A549 (cell line): ENCODE data around the gene LSR. TPM values are rescaled to one million over a fixed set of nuclear protein-coding genes. Genes with fewer than 3 reads are reported as not detected.
A peak's percentile ranks its signal among the peaks of the same experiment; 100 is the strongest.

ENCODE experiments used
- ATAC-seq, 2 experiments: fragments of 200-7000 bp in 1 of 2; fragments of >200 bp in 1 of 2; cut with Nextera tagmentation in 1 of 2; cut with Tn5 transposase in 1 of 2; 3 replicates each; pipeline versions ENCODE4 v1.8.0 to v1.9.1; 2018 to 2020; ENCODE audit warnings: mild to moderate bottlenecking in 1 of 2, moderate library complexity in 1 of 2
- CTCF ChIA-PET: fragments of 300-600 bp; sonication (Branson Sonifier 250); formaldehyde crosslinking; extraction: SDS; loops from one replicate; lab custom pipeline; 2021; ENCODE audit warnings: antibody characterized with exemption, inconsistent platforms; lab: Yijun Ruan, JAX
- POLR2A ChIA-PET: fragments of 350-600 bp; formaldehyde crosslinking; extraction: SDS; loops from one replicate; lab custom pipeline; 2021; ENCODE audit warnings: antibody characterized with exemption, inconsistent platforms; lab: Yijun Ruan, JAX
- DNase-seq, 2 experiments: peaks; one replicate each; pipeline versions ENCODE4 v3.0.0 to v3.0.0-alpha.2; 2011 to 2016; ENCODE audit warnings: low read depth in 1 of 2, low spot score in 1 of 2
- FAIRE-seq: peaks from 2 replicates; lab custom pipeline; 2011; peaks lifted over from hg19 to GRCh38; lab: Jason Lieb, UNC
- H3K27ac ChIP-seq, 2 experiments: fragments of >200 bp; sonication (Bioruptor Twin); formaldehyde crosslinking; 3 replicates each; pipeline ENCODE4 v1.5.1; 2016 to 2017
- H3K4me1 ChIP-seq: fragments of >200 bp; sonication (Bioruptor Twin); formaldehyde crosslinking; 3 replicates; pipeline ENCODE4 v1.6.1; 2016
- H3K4me2 ChIP-seq: fragments of >200 bp; sonication (Bioruptor Twin); formaldehyde crosslinking; 3 replicates; pipeline ENCODE4 v1.6.1; 2016
- H3K4me3 ChIP-seq: fragments of >200 bp; sonication (Bioruptor Twin); formaldehyde crosslinking; 3 replicates; pipeline ENCODE4 v1.5.1; 2016
- H3K9me3 ChIP-seq: fragments of >200 bp; sonication (Bioruptor Twin); formaldehyde crosslinking; 3 replicates; pipeline ENCODE4 v1.6.1; 2016
- ATOH8 ChIP-seq: fragments of 250-450 bp; sonication (Bioruptor Pico); IDR thresholded peaks from 2 replicates; pipeline ENCODE4 v1.5.0; 2020; ENCODE audit warnings: low read depth, mild to moderate bottlenecking, moderate library complexity
- CEBPB ChIP-seq, 2 experiments: fragments of >200 bp in 1 of 2; sonication (Bioruptor Twin) in 1 of 2; formaldehyde crosslinking in 1 of 2; IDR thresholded peaks; 2 replicates each; pipeline ENCODE4 v1.6.1; 2012 to 2016
- CHD2 ChIP-seq: fragments of 150-350 bp; IDR thresholded peaks from 2 replicates; pipeline ENCODE4 v1.6.1; 2014; ENCODE audit warnings: low read length; ENCODE audit not compliant: partially characterized antibody
- CHD4 ChIP-seq: fragments of 200-600 bp; sonication (generic); IDR thresholded peaks from 2 replicates; pipeline ENCODE4 v1.6.1; 2016; ENCODE audit warnings: antibody characterized with exemption, mild to moderate bottlenecking, borderline replicate concordance
- CTCF ChIP-seq: fragments of >200 bp; sonication (Bioruptor Twin); formaldehyde crosslinking; IDR thresholded peaks from 3 replicates; pipeline ENCODE4 v1.5.1; 2016
- EHMT2 ChIP-seq: fragments of 200-600 bp; sonication (generic); IDR thresholded peaks from 2 replicates; pipeline ENCODE4 v1.6.1; 2016; ENCODE audit warnings: antibody characterized with exemption, low read depth, mild to moderate bottlenecking, moderate library complexity
- JUN ChIP-seq, 2 experiments: fragments of >200 bp; sonication (Bioruptor Twin); formaldehyde crosslinking; IDR thresholded peaks; 2 replicates in 1 of 2; 3 replicates in 1 of 2; pipeline ENCODE4 v1.6.1; 2016 to 2017
- NFE2L2 ChIP-seq: fragments of 150-350 bp; conservative IDR thresholded peaks from 2 replicates; pipeline ENCODE4 v1.6.1; 2014; ENCODE audit warnings: low read length
- NPAS2 ChIP-seq: fragments of 250-450 bp; sonication (Bioruptor Pico); IDR thresholded peaks from 2 replicates; pipeline ENCODE4 v1.8.0; 2022; ENCODE audit warnings: mild to moderate bottlenecking, moderate library complexity, borderline replicate concordance
- POLR2A ChIP-seq: IDR thresholded peaks from 2 replicates; pipeline ENCODE4 v1.6.1; 2012; ENCODE audit warnings: mild to moderate bottlenecking, low read length
- RAD21 ChIP-seq, 2 experiments: fragments of >200 bp in 1 of 2; sonication (Bioruptor Twin) in 1 of 2; formaldehyde crosslinking in 1 of 2; IDR thresholded peaks in 1 of 2; conservative IDR thresholded peaks in 1 of 2; 2 replicates in 1 of 2; 3 replicates in 1 of 2; pipeline ENCODE4 v1.6.1; 2012 to 2018; ENCODE audit warnings: inconsistent platforms in 1 of 2
- RNF2 ChIP-seq: fragments of 200-600 bp; sonication (generic); IDR thresholded peaks from 2 replicates; pipeline ENCODE4 v1.6.1; 2016; ENCODE audit warnings: low read depth, mild to moderate bottlenecking, antibody characterized with exemption, moderate library complexity, borderline replicate concordance
- SREBF2 ChIP-seq: fragments of 450-650 bp; IDR thresholded peaks from 2 replicates; pipeline ENCODE4 v1.6.1; 2014; ENCODE audit warnings: mild to moderate bottlenecking, moderate library complexity
- USF2 ChIP-seq: fragments of 450-650 bp; IDR thresholded peaks from 2 replicates; pipeline ENCODE4 v1.6.1; 2014; ENCODE audit warnings: antibody characterized with exemption
- ZC3H11A ChIP-seq: fragments of 450-650 bp; IDR thresholded peaks from 2 replicates; pipeline ENCODE4 v1.6.1; 2014; ENCODE audit warnings: antibody characterized with exemption, mild to moderate bottlenecking
- WGBS: methylation state at CpG from one replicate; pipeline ENCODE4 v1.1.6; 2017; ENCODE audit errors: missing lambda C conversion rate; 5-methylcytosine and 5-hydroxymethylcytosine counted together
- polyA plus RNA-seq, 4 experiments: library from polyadenylated mRNA; depleted of rRNA in 3 of 4; stranded (reverse); fragments of >200 nt; fragmentation: RNase III in 1 of 4; extraction: RNeasy Plus Mini Kit Qiagen cat#74134 plus additional on column Dnase treatment in 1 of 4; gene quantifications; 2 replicates in 3 of 4; 3 replicates in 1 of 4; pipeline ENCODE4 v1.2.3, GENCODE V29; 2011 to 2017
- TF ChIP-seq, protein P1 (sequence below): fragments of 250-450 bp; sonication (Bioruptor Pico); IDR thresholded peaks from 2 replicates; pipeline ENCODE4 v1.5.0; 2021; ENCODE audit warnings: mild to moderate bottlenecking, moderate library complexity, borderline replicate concordance
- TF ChIP-seq, protein P2 (sequence below): IDR thresholded peaks from 2 replicates; pipeline ENCODE4 v1.6.1; 2012
- TF ChIP-seq, protein P3 (sequence below): fragments of >200 bp; sonication (Bioruptor Twin); formaldehyde crosslinking; IDR thresholded peaks from 3 replicates; pipeline ENCODE4 v1.6.1; 2016

LSR gene
- polyA plus RNA-seq, 2 of the 4 experiments (the other 2 are of a cell fraction), result 2.1 to 3.6 TPM

- no peak for TF ChIP-seq CEBPB (IDR thresholded peaks at IDR 0.05)
- no peak for TF ChIP-seq RNF2
- TF ChIP-seq, protein P1, sequence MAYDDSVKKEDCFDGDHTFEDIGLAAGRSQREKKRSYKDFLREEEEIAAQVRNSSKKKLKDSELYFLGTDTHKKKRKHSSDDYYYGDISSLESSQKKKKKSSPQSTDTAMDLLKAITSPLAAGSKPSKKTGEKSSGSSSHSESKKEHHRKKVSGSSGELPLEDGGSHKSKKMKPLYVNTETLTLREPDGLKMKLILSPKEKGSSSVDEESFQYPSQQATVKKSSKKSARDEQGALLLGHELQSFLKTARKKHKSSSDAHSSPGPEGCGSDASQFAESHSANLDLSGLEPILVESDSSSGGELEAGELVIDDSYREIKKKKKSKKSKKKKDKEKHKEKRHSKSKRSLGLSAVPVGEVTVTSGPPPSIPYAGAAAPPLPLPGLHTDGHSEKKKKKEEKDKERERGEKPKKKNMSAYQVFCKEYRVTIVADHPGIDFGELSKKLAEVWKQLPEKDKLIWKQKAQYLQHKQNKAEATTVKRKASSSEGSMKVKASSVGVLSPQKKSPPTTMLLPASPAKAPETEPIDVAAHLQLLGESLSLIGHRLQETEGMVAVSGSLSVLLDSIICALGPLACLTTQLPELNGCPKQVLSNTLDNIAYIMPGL (CRISPR knock-in tag), result no peak
Measured at GRCh38 chr19:35241417-35241816, 7.4 kb upstream of the LSR start (continued).

DNA sequence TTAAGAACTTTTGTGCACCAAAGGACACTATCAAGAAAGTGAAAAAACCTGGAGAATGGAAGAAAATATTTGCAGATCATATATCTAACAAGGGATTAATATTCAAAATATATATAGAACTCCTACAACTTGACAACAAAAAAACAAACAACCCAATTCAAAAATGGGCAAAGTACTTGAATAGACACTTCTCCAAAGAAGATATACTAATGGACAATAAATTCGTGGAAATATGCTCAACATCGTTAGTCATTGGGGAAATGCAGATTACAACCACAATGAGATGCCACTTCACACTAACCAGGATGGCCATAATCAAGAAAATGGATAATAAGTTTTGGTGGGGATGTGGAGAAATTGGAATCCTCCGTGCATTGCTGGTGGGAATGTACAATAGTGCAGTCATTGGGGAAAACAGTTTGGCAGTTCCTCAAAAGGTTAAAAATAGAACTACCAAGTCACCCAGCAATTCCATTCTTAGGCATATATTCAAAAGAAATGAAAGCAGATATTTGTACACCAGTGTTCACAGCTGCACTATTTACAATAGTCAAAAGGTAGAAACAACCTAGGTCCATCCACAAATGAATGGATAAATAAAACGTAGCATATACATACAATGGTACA lies 2.2 kb upstream of the LSR start:
- ATAC-seq (no peak), DNase-seq (no peak), FAIRE-seq (peak; percentile 89)
- ChIA-PET CTCF (no interaction called here), POLR2A (no interaction called here)
- H3K4me1 ChIP-seq, result peaks cover 8% of the 10 kb centered on the region; the same call in 1 of the 3 replicates
- H3K4me3 ChIP-seq, result no peak overlapping the region
- TF ChIP-seq, protein P2, sequence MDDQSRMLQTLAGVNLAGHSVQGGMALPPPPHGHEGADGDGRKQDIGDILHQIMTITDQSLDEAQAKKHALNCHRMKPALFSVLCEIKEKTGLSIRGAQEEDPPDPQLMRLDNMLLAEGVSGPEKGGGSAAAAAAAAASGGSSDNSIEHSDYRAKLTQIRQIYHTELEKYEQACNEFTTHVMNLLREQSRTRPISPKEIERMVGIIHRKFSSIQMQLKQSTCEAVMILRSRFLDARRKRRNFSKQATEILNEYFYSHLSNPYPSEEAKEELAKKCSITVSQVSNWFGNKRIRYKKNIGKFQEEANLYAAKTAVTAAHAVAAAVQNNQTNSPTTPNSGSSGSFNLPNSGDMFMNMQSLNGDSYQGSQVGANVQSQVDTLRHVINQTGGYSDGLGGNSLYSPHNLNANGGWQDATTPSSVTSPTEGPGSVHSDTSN, result no peak
- TF ChIP-seq CHD4 (no peak), CHD2 (no peak), ZC3H11A (0 out of 2 replicates have a peak, but pooled peaks have one; percentile 0), JUN (IDR thresholded peaks at IDR 0.05) (no peak)
- TF ChIP-seq, protein P3, sequence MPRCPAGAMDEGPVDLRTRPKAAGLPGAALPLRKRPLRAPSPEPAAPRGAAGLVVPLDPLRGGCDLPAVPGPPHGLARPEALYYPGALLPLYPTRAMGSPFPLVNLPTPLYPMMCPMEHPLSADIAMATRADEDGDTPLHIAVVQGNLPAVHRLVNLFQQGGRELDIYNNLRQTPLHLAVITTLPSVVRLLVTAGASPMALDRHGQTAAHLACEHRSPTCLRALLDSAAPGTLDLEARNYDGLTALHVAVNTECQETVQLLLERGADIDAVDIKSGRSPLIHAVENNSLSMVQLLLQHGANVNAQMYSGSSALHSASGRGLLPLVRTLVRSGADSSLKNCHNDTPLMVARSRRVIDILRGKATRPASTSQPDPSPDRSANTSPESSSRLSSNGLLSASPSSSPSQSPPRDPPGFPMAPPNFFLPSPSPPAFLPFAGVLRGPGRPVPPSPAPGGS, result no peak
- no peak overlapping the region for H3K27ac ChIP-seq
- peaks cover 37% of the 10 kb centered on the region for H3K9me3 ChIP-seq
- WGBS, result 26% methylated on average over 4 of the region's 4 CpGs
- H3K4me2 ChIP-seq, result no peak overlapping the region

GRCh38 chr19:35247526-35248309 lies 1.1 kb upstream of the LSR start:
- H3K4me3 ChIP-seq, result peak overlapping the region; percentile 48
- ATAC-seq (peak; percentile 72 to 83), FAIRE-seq (no peak), DNase-seq (peak; percentile 64 to 78)
- H3K4me2 ChIP-seq, result peak overlapping the region; percentile 90
- CTCF ChIA-PET, result interaction anchor here (0.6 kb wide), 1 partner anchor 39 kb away, joined by 4 read pairs; no protein-coding TSS in a partner anchor
- peaks cover 8% of the 10 kb centered on the region; the same call in 1 of the 3 replicates for H3K4me1 ChIP-seq
- TF ChIP-seq ATOH8 (CRISPR knock-in tag) (no peak), POLR2A (no peak), USF2 (no peak), RAD21 (conservative IDR thresholded peaks at IDR 0.05 in 1 of 2, IDR thresholded peaks at IDR 0.05 in 1 of 2) (peak; percentile 44 to 59; a peak in 4 of 5 replicates), NPAS2 (CRISPR knock-in tag) (no peak), SREBF2 (no peak), CEBPB (IDR thresholded peaks at IDR 0.05) (no peak), NFE2L2 (no peak), EHMT2 (no peak), CTCF (peak; percentile 29)
- H3K9me3 ChIP-seq, result peaks cover 34% of the 10 kb centered on the region
- 14% methylated on average over 41 of the region's 42 CpGs for WGBS
- H3K27ac ChIP-seq, result peak overlapping the region in 1 of 2 experiments; percentile 38; a peak in 4 of 6 replicates
- POLR2A ChIA-PET, result no interaction called here
